ENCODE measurements around the gene CDH12.

DNA sequence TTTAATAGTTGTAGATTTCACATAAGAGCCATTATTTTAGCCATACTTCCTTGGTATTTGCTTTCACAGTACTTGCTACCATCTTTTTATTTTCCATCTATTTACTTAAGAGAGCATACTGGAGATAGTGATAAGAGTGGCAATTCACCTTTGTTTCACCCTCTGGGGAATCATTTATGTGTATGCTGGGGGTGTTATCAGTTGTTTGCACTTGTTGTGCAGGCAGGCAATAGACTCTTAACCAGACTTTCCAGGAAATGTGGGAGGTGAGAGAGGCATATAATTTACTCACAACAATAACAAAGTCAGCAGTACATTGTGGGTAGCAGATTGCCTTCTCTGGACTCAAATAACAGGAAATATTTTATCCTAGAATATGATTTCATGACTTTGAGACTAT lies 1018.3 kb downstream of the CDH12 start:
- TF ChIP-seq, protein P1, sequence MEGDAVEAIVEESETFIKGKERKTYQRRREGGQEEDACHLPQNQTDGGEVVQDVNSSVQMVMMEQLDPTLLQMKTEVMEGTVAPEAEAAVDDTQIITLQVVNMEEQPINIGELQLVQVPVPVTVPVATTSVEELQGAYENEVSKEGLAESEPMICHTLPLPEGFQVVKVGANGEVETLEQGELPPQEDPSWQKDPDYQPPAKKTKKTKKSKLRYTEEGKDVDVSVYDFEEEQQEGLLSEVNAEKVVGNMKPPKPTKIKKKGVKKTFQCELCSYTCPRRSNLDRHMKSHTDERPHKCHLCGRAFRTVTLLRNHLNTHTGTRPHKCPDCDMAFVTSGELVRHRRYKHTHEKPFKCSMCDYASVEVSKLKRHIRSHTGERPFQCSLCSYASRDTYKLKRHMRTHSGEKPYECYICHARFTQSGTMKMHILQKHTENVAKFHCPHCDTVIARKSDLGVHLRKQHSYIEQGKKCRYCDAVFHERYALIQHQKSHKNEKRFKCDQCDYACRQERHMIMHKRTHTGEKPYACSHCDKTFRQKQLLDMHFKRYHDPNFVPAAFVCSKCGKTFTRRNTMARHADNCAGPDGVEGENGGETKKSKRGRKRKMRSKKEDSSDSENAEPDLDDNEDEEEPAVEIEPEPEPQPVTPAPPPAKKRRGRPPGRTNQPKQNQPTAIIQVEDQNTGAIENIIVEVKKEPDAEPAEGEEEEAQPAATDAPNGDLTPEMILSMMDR (IDR thresholded peaks at IDR 0.05; ENCODE audit: low read length): no peak
- TF ChIP-seq EZH2 (IDR thresholded peaks at IDR 0.05; ENCODE audit: borderline replicate concordance, low read length): no peak

All from OCI-LY1 (cell line).